ENCODE data around the gene RNF212. TPM values are rescaled to one million over a fixed set of nuclear protein-coding genes. Genes with fewer than 3 reads are reported as not detected.

The RNF212 gene
- total RNA-seq, 4 donors from 2014 or later, result 3.4 to 9.3 (median 6.6) TPM

GRCh38 chr4:1079711-1080265 is 33.6 kb downstream of the RNF212 start:
- DNase-seq (ENCODE audit: low spot score), result no peak
- ATAC-seq (ENCODE audit: low FRiP score), result no peak
- no peak for TF ChIP-seq CTCF (IDR thresholded peaks at IDR 0.05)

DNA sequence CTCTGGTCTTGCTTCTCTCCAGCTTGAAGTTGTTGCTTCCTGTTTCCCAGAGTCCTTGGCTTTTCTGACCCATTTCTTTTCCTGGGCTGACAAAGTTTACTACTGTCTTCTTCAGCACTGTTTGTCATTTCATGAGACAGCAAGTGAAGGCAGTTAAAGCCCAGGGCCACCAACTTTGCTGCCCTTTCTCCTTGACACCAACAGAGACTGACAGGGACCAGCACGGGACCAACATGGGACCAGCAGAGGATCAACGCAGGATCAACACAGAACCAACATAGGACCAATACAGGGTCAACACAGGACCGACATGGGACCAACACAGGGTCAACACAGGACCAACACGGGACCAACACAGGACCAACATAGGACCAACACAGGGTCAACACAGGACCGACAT is 34.9 kb downstream of the RNF212 start:
- ATAC-seq (ENCODE audit: low FRiP score) (no peak), DNase-seq (ENCODE audit: low spot score) (no peak)
- no peak for TF ChIP-seq CTCF (IDR thresholded peaks at IDR 0.05)

- TF ChIP-seq CTCF (IDR thresholded peaks at IDR 0.05), result no peak
- no peak for ATAC-seq (ENCODE audit: low FRiP score)
- no peak for DNase-seq (ENCODE audit: low spot score)
Observed at GRCh38 chr4:1077711-1078477, 35.5 kb downstream of the RNF212 start.

- DNase-seq (ENCODE audit: low spot score) (no peak), ATAC-seq (ENCODE audit: low FRiP score) (no peak)
- TF ChIP-seq CTCF (IDR thresholded peaks at IDR 0.05), result no peak
Observed at GRCh38 chr4:1075809-1076699, 37.3 kb downstream of the RNF212 start.

GRCh38 chr4:1075225-1075624 is 38.1 kb downstream of the RNF212 start:
- DNase-seq (ENCODE audit: low spot score) (no peak), ATAC-seq (ENCODE audit: low FRiP score) (no peak)
- TF ChIP-seq CTCF (IDR thresholded peaks at IDR 0.05), result no peak

DNA sequence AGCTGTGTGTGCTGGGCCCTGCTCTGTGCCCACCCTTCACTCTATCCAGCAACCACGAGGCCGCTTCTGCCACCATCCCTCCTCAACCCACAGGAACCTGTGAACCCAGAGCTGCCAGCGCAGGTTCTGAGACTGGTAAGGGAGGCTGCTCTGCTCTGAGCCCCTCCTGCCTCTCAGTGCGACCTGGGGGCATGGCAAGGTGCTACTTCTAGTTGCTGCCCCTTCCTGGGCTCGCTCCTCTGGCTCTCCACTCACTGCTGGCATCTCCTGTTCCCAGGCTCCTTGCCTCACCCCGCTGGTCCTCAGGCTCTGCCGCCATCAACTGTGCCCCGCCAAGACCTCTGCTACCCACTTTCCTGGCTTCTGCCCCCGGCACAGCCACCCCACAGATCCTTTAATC is 39.3 kb downstream of the RNF212 start:
- no peak for ATAC-seq (ENCODE audit: low FRiP score)
- no peak for DNase-seq (ENCODE audit: low spot score)
- no peak for TF ChIP-seq CTCF (IDR thresholded peaks at IDR 0.05)
